Tibial artery (tissue), 4 donors: ENCODE data around the gene RAP1B.
A peak's percentile ranks its signal among the peaks of the same experiment; 100 is the strongest.

Source experiments
- DNase-seq, 2 donors: peaks; one replicate each; pipeline ENCODE4 v3.0.0-alpha.2; 2019
- H3K27ac ChIP-seq, 2 donors: fragments of 200-600 bp; sonication (generic) in 1 of 2; 1 replicate in 1 of 2; 2 replicates in 1 of 2; pipeline ENCODE4 v1.5.1; 2018 to 2019; ENCODE audit warnings: mild to moderate bottlenecking in 1 of 2
- H3K27me3 ChIP-seq, 2 donors: fragments of 200-600 bp; sonication (generic) in 1 of 2; one replicate each; pipeline versions ENCODE4 v1.5.1 to v1.6.0; 2016 to 2019
- H3K36me3 ChIP-seq, 3 donors: fragments of 200-600 bp; sonication (generic) in 2 of 3; one replicate each; pipeline ENCODE4 v1.5.1; 2016 to 2019; ENCODE audit warnings: mild to moderate bottlenecking in 2 of 3
- H3K4me1 ChIP-seq, 4 donors: fragments of 200-600 bp; sonication (generic) in 2 of 4; 1 replicate in 3 of 4; 2 replicates in 1 of 4; pipeline ENCODE4 v1.5.1; 2016 to 2019
- H3K4me3 ChIP-seq, 2 donors: fragments of 200-600 bp; sonication (generic) in 1 of 2; 1 replicate in 1 of 2; 2 replicates in 1 of 2; pipeline ENCODE4 v1.5.1; 2018 to 2019; ENCODE audit warnings: mild to moderate bottlenecking in 2 of 2
- H3K9me3 ChIP-seq, 3 donors: fragments of 200-600 bp; sonication (generic) in 1 of 3; one replicate each; pipeline ENCODE4 v1.5.1; 2016 to 2019
- intact Hi-C: fragments of 100-400 bp; cut with DNase I; formaldehyde crosslinking; loops from one replicate; pipeline ENCODE4 v1.15.0; 2023; ENCODE audit warnings: low total_unique reads
- TF ChIP-seq, protein P1 (sequence below), 2 experiments: fragments of 200-600 bp in 1 of 2; fragments of 450-650 bp in 1 of 2; IDR thresholded peaks; one replicate each; pipeline ENCODE4 v1.5.1; 2017 to 2019; ENCODE audit warnings: antibody characterized with exemption in 2 of 2, mild to moderate bottlenecking in 1 of 2, moderate library complexity in 1 of 2

RAP1B gene

DNA sequence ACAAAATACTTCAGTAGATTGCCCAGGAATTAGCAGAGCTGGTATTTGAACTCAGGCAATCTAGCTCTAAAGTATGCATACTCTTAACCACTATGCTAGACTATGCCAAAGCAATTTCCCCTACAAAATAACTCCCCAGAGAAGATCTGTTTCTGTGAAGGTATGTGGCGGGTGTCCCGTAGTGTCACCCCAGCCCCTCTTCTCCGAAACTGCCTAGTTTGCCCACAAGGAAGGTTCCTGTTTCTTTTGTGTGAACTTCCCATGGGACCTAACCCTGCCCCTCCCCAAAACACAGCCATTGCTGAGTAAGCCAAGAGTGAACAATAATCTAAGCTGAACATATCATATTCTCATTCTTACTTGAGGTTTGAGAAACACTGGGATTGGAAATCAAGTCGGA, 15.5 kb upstream of the RAP1B start:
- intact Hi-C loops = no loop called here

DNA sequence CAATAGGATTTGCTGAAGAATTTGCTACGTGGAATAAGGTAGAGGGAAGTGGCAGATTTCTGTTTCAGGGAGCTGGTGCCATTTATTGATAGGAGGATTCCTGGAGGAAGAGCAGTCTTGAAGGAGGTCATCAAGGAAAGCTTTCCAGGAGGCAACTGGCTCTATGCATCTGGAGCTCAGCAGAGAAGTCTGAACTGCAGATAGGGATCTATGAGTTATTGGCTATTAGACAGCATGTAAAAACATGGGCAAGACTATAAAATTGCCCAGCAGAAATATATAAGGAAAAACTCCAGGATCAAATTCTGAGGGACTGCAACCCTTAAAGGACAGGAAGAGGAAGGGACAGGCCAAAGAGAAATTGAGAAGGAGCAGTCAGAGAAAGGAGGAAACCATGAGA, 8.9 kb upstream of the RAP1B start:
- Histone ChIP-seq H3K9me3 (no peaks in the 10 kb centered on the region), H3K36me3 (no peaks in the 10 kb centered on the region), H3K27me3 (no peaks in the 10 kb centered on the region), H3K4me3 (no peak overlapping the region), H3K27ac (no peak overlapping the region), H3K4me1 (no peaks in the 10 kb centered on the region)
- DNase-seq = no peak
- TF ChIP-seq, protein P1, sequence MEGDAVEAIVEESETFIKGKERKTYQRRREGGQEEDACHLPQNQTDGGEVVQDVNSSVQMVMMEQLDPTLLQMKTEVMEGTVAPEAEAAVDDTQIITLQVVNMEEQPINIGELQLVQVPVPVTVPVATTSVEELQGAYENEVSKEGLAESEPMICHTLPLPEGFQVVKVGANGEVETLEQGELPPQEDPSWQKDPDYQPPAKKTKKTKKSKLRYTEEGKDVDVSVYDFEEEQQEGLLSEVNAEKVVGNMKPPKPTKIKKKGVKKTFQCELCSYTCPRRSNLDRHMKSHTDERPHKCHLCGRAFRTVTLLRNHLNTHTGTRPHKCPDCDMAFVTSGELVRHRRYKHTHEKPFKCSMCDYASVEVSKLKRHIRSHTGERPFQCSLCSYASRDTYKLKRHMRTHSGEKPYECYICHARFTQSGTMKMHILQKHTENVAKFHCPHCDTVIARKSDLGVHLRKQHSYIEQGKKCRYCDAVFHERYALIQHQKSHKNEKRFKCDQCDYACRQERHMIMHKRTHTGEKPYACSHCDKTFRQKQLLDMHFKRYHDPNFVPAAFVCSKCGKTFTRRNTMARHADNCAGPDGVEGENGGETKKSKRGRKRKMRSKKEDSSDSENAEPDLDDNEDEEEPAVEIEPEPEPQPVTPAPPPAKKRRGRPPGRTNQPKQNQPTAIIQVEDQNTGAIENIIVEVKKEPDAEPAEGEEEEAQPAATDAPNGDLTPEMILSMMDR (IDR thresholded peaks at IDR 0.05) = no peak
- intact Hi-C loops = loop anchor here (10.0 kb wide), 1 partner anchor 57 kb away; no protein-coding TSS in a partner anchor

More for the DNA sequence above, 15.5 kb upstream of the RAP1B start:
- Histone ChIP-seq H3K36me3 (no peaks in the 10 kb centered on the region), H3K27me3 (no peaks in the 10 kb centered on the region), H3K27ac (no peak overlapping the region), H3K4me3 (no peak overlapping the region), H3K9me3 (peaks cover 0 to 13% (median under 1%) of the 10 kb centered on the region in 3 donors), H3K4me1 (no peaks in the 10 kb centered on the region)
- no peak for DNase-seq
- TF ChIP-seq, protein P1 (IDR thresholded peaks at IDR 0.05) = no peak

GRCh38 chr12:68602720-68603119, 8.0 kb upstream of the RAP1B start:
- TF ChIP-seq, protein P1 (IDR thresholded peaks at IDR 0.05) = no peak
- no peak for DNase-seq
- Histone ChIP-seq H3K27ac (no peak overlapping the region), H3K9me3 (no peaks in the 10 kb centered on the region), H3K36me3 (no peaks in the 10 kb centered on the region), H3K4me3 (no peak overlapping the region), H3K4me1 (no peaks in the 10 kb centered on the region), H3K27me3 (no peaks in the 10 kb centered on the region)
- intact Hi-C loops = loop anchor here (10.0 kb wide), 1 partner anchor 58 kb away; no protein-coding TSS in a partner anchor

- intact Hi-C loops = loop anchor here (10.0 kb wide), 1 partner anchor 63 kb away; no protein-coding TSS in a partner anchor
- Histone ChIP-seq H3K4me1 (peaks cover 0 to 18% (median 5%) of the 10 kb centered on the region in 4 donors), H3K27me3 (no peaks in the 10 kb centered on the region), H3K4me3 (no peak overlapping the region), H3K36me3 (no peaks in the 10 kb centered on the region), H3K9me3 (no peaks in the 10 kb centered on the region), H3K27ac (no peak overlapping the region)
- no peak for DNase-seq
- TF ChIP-seq, protein P1 (IDR thresholded peaks at IDR 0.05) = no peak
These were observed 2.5 kb upstream of the RAP1B start for GRCh38 chr12:68608191-68608590.

- TF ChIP-seq, protein P1 (IDR thresholded peaks at IDR 0.05) = no peak
- no peaks in the 10 kb centered on the region for H3K9me3 ChIP-seq
- H3K4me3 ChIP-seq = peak overlapping the region; percentile 57 to 80
- H3K27me3 ChIP-seq = no peaks in the 10 kb centered on the region
- H3K27ac ChIP-seq = peak overlapping the region; percentile 88 to 96
- intact Hi-C loops = loop anchor here (5.0 to 10.0 kb wide), 2 partner anchors 65 to 248 kb away; no protein-coding TSS in a partner anchor
- H3K4me1 ChIP-seq = peaks cover 0 to 36% (median 17%) of the 10 kb centered on the region in 4 donors
- DNase-seq = no peak
- no peaks in the 10 kb centered on the region for H3K36me3 ChIP-seq
These were observed 715 bp upstream of the RAP1B start for GRCh38 chr12:68609998-68610369.
